GM21619 (cell line): ENCODE data around the gene ALG9.
"Not testable (repeated sequence)": the region's sequence is repeated elsewhere in the genome, so short reads cannot be mapped to it uniquely, and the experiment has no call there.

Source experiments
- ATAC-seq: cut with Tn5 transposase; IDR thresholded peaks from one replicate; pipeline ENCODE4 v1.9.1; 2021; ENCODE audit not compliant: unreplicated experiment

ALG9 gene

DNA sequence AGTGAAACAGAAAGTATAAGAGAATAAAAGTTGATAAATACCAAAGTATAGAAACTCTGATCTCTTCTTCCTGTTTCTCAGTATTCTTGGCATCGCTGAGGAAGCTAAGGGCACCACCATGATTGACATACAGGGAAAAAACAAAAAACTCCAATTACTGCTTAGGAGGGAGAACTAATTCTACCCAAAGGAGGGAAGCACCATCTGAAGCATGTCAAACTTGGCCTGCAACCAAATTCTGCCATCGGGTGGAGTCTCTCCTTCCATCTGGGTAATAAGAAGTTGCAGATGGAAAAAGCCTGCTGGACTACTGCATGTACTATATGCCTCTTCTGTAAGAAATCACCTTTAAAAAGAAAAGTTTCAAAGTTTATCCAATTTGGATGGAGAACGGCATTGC lies 74.7 kb downstream of the ALG9 start:
- ATAC-seq, result no peak

DNA sequence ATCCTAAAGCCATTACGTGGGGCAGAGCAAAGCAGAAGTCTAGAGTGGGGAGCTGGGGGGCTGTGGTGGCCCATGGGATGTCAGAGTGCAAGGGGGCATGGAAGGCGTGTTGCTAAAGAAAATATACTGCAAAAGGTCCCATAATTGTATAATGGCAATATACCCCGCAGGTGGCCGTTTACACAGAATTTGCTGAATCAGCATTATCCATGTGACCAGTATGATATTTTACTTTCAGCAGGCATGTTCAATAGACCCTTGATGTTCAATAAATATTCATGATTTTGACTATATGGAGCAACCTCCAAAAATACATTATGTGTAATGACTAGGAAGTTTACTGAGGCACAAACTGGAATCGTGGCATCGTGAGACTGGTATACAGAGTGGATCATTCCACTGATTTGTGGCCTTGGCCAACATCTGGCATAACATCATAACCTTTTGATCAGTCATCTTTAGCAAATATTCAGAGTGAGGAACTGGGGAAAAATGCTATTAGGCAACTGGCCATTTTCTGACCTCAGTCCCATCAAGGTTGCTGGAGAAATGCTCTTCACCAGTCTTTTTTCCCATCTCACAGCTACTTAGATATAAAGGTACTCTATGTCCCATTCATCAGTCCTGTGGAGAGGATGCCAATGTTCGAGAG lies 75.9 kb downstream of the ALG9 start:
- ATAC-seq, result no peak

DNA sequence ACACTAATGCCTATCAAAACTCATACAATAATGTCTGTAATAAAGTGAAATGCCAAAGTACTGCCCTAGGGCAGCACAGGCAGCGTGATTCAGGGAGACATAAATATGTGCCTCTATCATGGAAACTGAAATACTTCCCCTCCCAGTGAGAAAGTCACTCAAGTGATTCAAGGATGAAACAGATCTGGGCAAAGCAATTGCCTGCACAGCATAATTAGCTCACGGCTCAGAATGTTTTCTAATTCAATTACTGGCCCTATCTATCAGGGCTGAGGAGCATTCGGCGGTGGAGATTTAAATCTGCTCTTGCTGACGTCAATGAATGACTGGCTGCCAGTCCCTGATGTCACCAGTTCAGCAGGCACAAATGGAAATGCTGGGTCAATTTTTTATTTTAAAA lies 77.5 kb downstream of the ALG9 start:
- no peak for ATAC-seq

DNA sequence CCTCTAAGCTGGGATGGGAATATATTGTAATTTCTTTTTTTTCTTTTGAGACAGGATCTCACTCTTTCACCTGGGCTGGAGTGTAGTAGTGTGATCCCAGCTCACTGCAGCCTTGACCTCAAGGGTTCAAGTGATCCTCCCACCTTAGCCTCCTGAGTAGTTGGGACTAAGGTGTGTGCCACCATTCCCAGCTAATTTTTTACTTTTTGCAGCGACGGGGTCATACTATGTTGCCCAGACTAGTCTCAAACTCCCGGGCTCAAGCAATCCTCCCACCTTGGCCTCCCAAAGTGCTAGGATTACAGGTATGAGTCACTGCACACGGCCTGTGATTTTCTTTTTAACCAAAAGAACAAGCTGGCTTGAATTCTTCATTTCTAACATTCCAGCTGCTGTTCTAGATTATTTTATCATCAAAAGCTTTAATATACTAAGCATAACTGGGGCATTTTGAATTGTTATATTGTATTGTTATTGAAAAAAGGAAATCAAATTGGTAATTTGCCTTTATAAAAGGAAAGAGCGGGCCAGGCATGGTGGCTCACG lies 78.4 kb downstream of the ALG9 start:
- ATAC-seq, result no peak

DNA sequence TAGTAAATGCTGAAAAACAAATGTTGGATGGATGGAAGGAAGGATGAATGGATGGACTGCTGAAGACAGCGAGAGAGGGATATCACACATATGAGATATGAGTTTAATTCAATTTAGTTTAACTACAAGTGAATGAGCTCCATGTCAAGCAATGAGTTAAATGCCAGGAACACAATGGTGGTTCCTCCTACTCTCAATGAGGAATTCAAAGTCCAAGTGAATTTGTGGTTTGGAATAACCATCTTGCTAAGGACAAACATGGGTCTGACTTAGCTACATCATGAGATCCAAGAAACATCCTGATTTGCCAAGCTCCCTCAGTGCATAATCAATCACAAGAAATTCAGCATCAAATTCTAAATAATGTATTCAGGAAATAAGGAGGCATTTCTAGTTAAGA lies 79.1 kb downstream of the ALG9 start:
- ATAC-seq, result no peak

DNA sequence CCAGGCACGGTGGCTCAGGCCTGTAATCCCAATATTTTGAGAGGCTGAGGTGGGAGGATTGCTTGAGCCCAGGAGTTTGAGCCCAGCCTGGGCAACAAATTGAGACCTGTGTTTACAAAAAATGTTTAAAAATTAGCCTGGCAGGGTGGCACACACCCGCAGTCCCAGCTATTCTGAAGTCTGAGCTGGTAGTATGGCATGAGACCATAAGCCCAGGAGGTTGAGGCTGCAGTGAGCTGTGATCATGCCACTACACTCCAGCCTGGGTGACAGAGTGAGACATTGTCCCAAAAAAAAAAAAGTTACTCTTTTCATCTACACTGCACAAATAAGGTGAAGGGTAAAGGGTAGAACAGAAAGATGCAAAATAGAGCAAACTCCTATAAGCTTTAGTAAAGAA lies 82.9 kb downstream of the ALG9 start:
- ATAC-seq, result no peak

DNA sequence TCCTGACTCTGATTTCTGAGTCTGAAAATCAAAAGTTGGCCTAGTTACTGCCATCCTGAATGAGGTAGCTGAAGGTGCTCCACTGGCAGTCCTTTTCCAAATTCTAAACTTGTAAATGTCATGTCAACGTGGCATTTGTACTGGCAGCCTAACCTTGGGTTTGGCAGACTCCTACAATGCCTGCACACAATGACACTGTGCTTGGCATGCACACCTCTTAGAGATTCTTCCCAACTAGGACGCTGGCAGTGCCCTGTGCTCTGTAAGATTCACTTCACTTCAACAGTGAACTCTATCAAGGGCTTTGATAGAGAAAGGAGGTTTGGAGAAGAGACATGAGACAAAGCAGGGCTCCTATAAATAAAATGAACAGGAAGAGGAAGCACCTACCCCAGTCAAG lies 83.3 kb downstream of the ALG9 start:
- no peak for ATAC-seq

DNA sequence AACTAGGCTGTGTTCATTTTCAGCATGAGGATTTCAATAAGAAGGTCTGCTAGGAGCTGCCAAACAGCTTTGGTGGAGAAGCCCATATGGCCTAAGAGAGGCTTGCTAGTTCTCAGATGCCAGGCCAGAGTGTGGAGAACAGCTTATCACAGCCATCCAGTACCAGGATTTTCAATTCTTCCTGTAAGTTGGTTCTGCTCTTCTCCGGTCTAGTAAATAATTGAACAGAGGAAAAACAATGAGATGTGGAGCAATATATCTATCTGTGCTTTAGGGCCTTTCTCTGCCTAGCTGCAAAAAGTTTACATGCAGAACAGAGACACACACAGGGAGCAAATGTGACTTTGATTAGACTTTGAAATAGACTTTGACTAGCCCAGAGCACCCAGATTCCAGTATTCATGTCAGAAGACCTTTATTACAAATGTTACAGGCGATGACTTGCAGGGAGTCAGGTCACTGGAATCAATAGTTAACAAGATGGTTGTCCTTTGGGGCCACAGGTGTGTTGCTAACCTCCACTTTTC lies 85.4 kb downstream of the ALG9 start:
- ATAC-seq, result no peak

DNA sequence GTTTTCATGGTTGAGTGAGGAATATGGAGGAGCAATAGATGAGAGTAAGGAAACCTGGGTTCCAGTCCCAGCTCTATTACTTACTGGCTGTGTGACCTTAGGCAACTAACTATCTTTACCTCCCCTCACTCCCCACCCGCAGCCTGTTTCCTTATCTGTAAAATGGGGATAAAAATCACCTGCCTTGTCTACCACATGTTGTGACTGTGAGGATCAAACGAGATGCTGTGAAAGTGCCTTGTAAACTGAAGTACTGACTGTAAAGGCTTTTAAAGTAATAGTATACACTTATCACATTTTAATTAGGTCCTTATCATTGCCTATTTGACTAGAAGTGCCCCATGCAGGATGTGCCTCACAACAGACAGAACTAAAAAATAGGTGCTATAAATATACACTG lies 86.3 kb downstream of the ALG9 start:
- no peak for ATAC-seq

DNA sequence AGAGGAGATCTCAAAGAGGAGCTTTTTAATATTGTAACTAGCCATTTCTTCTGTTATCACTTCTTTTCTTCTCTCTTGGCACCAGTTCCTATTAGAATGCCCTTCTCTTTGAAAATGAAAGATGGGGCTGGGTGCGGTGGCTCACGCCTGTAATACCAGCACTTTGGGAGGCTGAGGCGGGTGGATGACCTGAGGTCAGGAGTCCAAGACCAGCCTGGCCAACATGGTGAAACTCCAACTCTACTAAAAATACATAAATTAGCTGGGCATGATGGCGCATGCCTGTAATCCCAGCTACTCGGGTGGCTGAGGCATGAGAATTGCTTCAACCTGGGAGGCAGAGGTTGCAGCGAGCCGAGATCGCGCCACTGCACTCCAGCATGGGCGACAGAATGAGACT lies 87.1 kb downstream of the ALG9 start:
- ATAC-seq, result not testable (repeated sequence)

DNA sequence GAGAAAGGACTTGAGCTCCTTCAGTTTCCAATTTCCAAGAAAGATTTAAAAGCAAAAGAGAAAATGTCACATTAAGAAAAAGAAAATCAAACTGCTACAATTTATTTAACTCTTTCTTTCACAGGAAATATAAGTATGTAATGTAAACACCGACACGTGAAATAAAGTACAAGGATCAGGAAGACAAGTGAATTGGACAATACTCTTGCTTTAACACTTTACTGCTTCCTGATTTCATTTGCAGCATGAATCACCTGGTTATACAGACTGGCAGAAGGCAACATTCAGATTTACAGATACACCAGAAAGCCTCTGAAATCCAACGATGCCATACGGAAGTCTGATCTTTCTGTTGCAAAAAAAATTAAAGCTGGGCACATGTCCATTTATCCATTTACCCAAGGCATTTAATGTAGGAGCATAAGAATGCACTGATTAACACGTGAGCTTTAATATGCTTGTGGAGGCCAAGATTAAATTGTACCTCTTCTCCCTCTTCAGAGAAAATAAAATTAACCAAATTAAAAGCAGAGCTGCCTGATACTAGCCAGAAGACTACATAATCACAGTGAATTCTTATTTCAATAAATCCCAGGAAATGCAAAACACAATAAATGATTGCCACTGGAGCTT lies 89.2 kb downstream of the ALG9 start:
- no peak for ATAC-seq

DNA sequence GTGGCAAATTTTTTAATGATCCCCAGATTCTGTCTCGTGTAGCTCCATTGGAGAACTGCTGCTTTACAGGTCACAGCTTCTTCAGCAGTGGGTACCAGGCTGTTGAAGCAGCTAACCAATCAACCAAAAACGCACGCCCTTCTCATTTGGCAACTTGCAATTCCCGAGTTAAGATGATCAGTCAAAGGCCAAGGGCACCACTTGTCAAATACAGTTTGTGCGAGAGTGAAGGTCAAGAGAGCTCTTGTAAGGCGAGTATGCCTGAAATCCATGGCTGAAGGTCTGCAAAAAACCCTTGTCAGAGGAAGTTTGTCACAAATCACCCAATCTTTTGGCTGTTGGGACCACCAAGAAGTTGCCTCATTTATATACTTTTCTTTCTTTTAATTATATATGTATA lies 92.3 kb downstream of the ALG9 start:
- ATAC-seq, result no peak

DNA sequence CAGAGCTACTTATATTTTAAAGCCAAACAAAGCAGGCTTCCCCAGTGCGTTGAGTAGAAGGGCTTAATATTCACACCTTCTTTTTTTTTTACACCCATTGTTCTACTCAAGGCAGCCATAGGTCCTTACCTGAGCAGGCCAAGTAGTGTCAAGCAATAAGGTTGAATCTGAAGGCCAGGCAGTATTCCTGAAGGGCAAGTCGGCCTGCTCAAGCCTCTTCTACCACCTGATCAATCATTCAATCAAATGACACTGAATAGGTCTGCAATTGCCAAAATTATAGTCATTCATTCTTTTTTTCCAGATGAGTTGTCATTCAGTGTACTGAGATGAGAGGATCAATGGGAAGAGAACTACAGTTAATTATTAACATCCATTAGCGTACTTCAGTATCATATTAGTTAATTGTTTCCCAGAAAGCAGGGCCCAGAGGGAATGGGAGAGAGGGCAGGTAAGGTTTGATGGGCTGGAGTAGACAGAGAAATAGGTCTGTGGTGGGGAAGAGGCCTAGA lies 93.3 kb downstream of the ALG9 start:
- ATAC-seq, result no peak

DNA sequence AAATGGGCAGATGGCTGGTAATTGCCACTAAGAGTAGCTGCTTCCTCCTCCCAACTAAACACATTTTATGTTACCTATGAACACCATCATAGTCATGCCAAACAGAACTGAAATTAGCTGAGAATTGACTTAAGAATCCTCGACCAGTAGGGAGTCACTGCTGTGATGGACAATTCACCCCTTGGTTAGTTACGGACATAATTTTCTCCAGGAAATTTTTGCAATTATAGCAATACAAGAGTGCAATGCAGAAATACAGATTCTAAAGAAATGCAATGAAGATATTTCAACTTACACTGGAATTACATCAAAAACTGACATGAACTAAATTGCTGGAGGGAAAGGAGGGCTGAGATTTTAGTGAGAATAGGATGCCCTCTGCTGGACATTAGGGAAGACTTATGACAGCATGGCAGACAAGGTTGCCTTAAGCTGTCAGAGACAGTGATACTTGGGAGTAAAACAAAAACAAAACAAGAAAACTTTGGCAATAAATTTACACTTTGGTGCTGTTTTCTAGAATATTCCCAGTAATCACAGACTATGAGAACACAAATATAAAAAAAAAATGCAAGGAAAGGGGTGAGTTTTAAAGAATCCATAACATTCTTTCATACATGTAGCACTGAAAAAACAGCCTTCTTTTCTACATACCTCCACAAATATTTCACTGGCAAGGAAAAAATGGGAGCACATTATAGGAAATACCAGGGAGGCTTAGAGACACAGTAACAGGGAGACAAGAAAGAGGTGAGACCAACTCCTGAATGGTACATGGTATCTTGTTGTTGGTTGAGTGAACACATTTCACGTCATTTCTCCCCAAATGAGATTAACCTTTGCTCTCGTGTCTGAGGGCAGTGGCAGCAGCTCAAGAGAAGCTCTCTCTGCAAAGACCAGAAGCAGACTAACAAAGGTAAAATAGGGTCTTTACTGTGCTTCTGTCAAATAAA lies 94.0 kb downstream of the ALG9 start:
- no peak for ATAC-seq

DNA sequence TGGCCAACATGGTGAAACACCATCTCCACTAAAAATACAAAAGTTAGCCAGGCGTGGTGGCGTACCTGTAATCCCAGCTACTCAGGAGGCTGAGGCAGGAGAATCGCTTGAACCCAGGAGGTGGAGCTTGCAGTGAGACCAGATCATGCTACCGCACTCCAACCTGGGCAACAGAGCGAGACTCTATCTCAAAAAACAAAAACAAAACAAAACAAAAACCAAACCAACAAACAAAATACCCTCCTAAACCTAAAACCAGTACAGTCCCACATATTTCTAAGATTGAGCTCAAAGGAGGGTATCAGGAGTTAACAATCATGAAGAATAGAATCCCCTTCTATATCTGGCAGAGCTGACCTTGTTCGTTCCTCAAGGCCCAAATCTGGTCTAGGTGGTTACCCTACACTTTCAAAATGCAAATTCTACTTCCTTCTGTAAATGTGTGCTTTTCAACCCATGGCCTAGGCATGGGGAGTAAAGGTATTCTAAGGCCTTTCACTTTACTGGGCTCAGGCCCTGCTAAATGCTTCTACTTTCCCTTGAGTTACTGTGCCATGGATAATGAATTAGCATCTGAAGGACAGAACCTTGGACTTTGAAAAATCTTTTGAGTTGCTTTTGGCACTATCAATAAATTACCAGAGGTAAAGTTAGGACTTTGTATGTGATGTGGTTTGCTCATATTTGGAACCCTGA lies 94.8 kb downstream of the ALG9 start:
- ATAC-seq, result peak; percentile 97

DNA sequence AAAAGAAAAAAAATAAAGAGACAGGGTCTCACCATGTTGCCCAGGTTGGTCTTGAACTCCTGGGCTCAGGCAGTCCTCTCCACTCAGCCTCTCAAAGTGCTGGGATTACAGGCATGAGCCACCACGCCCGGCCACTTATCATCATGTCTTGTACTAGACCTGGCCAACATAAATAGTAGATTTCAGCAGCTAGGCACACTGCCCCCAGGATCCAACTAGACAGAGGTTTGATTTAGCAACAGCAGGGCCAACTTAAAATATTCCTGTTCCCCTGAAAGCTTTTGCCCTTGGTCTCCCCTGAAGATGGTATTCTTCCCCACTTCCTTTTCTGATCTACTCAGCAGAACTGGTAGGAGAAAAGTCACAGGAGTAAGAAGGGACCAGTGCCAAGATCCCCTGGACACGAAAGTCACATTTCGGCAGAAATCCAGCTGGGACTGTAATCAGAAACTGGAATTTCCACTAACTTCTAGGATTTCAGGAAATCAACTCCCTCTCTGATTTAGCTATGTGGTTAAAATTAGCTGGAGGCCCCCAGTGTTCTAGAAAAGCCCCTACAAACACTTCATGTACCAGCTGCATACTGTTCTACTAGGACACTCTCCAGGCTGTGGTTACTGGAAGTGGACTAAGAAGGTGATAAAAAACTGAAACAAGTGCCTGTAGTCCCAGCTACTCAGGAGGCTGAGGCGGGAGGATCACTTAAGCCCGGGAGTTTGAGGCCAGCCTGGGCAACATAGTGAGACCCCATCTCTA lies 96.2 kb downstream of the ALG9 start:
- no peak for ATAC-seq

DNA sequence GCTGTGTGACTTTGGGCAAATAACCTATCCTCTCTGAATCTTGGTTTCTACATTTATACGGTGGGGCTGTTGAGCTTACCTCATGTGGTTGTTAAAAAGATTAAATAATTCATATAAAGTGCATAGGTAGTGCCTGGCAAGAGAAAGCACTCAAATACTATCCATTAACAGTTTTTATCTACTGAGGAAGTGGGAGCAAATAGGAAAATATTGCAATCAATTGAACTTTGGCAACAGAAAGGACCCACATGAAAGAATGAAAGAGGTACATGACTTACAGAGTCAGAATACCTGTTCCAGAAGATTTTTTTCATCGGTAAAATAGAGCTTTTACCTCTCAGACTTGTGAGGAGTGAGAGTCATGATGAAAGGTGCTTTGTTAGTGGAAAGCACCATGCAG lies 98.8 kb downstream of the ALG9 start:
- ATAC-seq, result no peak

DNA sequence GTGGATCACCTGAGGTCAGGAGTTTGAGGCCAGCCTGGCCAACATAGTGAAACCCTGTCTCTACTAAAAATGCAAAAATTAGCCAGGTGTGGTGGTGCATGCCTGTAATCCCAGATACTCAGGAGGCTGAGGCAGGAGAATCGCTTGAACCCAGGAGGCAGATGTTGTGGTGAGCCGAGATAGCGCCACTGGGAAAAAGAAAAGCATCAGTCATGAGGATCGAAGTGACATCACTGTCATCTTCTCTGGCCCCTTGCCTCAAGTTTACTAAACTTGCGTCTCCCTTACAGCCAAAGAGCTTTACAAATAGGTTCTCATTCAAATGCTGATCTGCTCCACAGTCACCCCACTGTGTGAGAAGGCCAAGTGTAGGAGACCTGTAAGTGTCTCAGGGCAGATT lies 100.2 kb downstream of the ALG9 start:
- not testable (repeated sequence) for ATAC-seq

DNA sequence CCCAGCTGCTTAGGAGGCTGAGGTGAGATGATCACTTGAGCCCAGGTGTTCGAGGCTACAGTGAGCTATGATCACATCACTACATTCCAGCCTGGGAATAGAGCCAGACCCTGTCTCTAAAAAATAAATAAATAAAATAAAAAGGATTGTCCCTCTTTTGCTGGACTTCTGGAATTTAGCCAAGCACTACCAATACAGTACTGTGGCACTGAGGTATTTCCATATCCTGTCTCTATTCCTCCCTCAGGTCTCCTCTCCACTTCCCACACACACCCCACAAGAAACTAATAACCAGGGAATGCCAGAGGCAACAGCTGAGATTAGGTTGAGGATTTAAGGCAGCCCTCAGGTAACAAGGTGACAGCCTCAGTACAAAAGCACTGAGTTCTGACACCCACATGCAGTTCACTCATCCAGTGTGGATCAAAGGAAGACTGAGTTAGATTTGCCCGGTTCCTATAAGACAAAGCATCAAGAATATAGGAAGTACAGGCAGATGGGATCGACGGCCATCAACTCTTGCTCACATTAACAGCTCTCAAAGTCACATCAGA lies 100.7 kb downstream of the ALG9 start:
- no peak for ATAC-seq

DNA sequence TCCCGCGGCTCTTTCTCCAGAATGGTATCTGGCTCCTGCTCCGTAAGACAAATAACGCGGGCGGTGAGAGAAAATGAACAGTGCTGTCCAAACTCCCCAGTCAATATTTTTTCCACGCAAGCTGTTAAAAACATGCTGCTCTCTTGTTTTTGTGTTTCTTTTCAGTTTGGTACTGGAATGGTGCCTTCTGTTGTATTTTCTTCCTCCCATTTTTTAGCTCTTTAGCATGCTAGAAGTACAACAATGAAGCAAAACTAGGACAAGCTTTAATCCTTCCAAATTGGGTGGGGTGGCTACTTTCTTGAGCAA lies 104.6 kb downstream of the ALG9 start:
- ATAC-seq, result peak; percentile 12
